Measurements from ENCODE around the gene CEP192.

Gene CEP192

GRCh38 chr18:13159579-13159978 is 168.4 kb downstream of the CEP192 start:
- DNase-seq = peak; percentile 3

GRCh38 chr18:13161276-13161899 is 170.2 kb downstream of the CEP192 start:
- no peak for DNase-seq

- no peak for DNase-seq
Measured at GRCh38 chr18:13163167-13163927, 172.2 kb downstream of the CEP192 start.

- no peak for DNase-seq
Measured at GRCh38 chr18:13164406-13164805, 173.2 kb downstream of the CEP192 start.

GRCh38 chr18:13165636-13166423 is 174.7 kb downstream of the CEP192 start:
- DNase-seq = no peak

GRCh38 chr18:13173578-13174145 is 182.5 kb downstream of the CEP192 start:
- no peak for DNase-seq

All from NCI-H446 treated with DMSO at 0.1 percent for 48 hours (cell line).